ENCODE results near the gene ZNF579. TPM values are rescaled to one million over a fixed set of nuclear protein-coding genes. Genes with fewer than 3 reads are reported as not detected.
"Not testable (repeated sequence)": the region's sequence is repeated elsewhere in the genome, so short reads cannot be mapped to it uniquely, and the experiment has no call there.

ZNF579 gene
- total RNA-seq, 1 donor from 2014 or later = 1.6 TPM

DNA sequence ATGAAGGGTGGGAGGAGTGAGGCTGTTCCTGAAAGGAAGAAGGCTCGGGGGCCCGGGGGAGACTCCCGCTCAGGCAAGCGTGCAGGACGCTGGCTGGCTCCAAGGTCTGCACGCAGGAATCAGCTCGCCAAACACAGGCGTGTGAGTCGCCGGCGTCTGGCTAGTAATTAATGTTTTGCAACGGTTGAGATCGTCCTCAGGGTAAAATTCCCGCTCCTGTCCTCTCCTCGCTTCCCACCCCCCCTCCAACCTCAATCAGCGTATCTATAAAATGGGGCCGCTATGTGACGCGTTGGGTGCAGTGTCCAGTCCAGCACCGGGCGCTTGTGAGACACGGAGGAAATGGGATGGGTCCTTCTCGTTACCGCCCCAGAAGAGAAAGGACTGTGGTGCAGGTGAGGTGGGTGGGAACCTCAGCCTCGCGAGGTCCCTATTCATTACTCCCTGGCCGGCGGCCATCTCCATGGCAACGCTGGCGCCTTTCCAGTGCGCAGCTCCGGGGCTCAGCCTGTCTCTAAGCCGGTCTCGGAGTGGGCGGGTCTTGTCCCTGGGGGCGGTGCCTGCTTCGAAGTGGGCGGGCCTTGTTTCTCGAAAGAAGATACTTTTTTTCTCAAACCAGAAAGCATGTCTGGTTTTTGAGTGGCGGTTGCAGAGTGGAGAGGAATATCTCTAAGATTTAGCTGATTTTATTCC, 6.5 kb upstream of the ZNF579 start:
- peaks cover 2 to 5% (median 3%) of the 10 kb centered on the region in 3 donors for H3K36me3 ChIP-seq (ENCODE audit: control insufficient read depth in 3 of 3, insufficient read depth in 3 of 3, low read length in 3 of 3)
- no peak overlapping the region for H3K27ac ChIP-seq (ENCODE audit: low read depth, low read length)
- no peaks in the 10 kb centered on the region for H3K9me3 ChIP-seq (ENCODE audit: control insufficient read depth in 3 of 3, low read length in 3 of 3)
- H3K27me3 ChIP-seq (ENCODE audit: control insufficient read depth in 3 of 3, insufficient read depth in 3 of 3, low read length in 3 of 3) = peaks cover 2 to 19% (median 16%) of the 10 kb centered on the region in 3 donors
- H3K9ac ChIP-seq (ENCODE audit: low read depth in 1 of 3, low read length in 3 of 3) = peak overlapping the region in 1 of 3 donors; percentile 40
- H3K4me1 ChIP-seq (ENCODE audit: control insufficient read depth in 3 of 3, insufficient read depth in 3 of 3, low read length in 3 of 3) = peaks cover 16 to 18% (median 16%) of the 10 kb centered on the region in 3 donors
- peak overlapping the region; percentile 33 to 68 (median 54) for H3K4me3 ChIP-seq (ENCODE audit: low read length in 3 of 3)

DNA sequence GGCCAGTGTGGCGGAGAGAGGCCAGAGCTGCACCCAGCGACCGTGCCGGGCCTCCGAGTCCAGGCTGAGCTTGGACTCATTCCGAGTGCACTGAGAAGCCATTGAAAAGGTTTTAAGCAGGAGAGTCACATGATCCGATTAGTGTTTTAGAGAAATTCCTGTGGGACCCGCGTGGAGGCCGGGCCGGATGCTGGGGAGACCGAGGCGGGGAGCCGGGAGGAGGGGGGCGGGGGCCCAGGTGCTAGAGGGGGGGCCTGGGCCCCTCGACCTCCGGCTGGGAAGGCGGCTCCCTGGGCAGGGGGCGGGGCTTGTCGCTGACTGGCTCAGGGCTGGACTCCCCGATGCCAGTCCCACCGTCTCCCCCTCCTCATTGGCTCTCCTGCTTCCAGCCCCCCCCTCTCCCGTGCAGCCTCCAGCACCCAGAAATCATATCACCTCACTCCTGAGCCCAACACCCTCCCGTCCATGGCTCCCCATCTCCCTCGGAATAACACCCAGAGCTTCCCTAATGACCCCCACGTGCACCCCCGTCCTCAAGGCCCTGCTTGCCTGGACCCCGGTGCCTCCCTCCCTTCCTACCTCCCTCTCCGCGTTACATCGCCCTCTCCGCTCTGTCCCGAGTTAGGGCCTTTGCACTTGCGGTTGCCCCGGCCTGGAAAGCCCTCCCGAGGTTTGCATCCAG, 5.2 kb upstream of the ZNF579 start:
- Histone ChIP-seq H3K36me3 (ENCODE audit: control insufficient read depth in 3 of 3, insufficient read depth in 3 of 3, low read length in 3 of 3) (no peaks in the 10 kb centered on the region), H3K4me1 (ENCODE audit: control insufficient read depth in 3 of 3, insufficient read depth in 3 of 3, low read length in 3 of 3) (peaks cover 24 to 29% (median 28%) of the 10 kb centered on the region in 3 donors), H3K27me3 (ENCODE audit: control insufficient read depth in 3 of 3, insufficient read depth in 3 of 3, low read length in 3 of 3) (peaks cover 2 to 19% (median 16%) of the 10 kb centered on the region in 3 donors), H3K27ac (ENCODE audit: low read depth, low read length) (peak overlapping the region; percentile 7), H3K4me3 (ENCODE audit: low read length in 3 of 3) (peak overlapping the region; percentile 49 to 62 (median 56)), H3K9me3 (ENCODE audit: control insufficient read depth in 3 of 3, low read length in 3 of 3) (no peaks in the 10 kb centered on the region), H3K9ac (ENCODE audit: low read depth in 1 of 3, low read length in 3 of 3) (peak overlapping the region in 1 of 3 donors; percentile 57)

DNA sequence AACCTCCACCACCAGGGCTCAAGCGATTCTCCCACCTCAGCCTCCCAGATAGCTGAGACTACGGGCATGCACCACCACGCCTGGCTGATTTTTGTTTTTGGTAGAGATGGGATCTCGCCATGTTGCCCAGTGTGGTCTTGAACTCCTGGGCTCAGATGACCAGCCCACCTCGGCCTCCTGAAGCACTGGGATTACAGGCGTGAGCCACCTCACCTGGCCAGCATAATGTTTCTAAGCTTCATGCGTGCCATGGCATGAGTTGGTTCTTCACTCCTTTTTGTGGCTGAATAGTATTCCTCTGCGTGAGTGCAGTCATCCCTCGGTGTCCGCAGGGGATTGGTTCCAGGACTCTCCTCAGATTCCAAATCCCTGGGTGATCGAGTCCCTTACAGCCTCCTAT, 4.2 kb upstream of the ZNF579 start:
- no peaks in the 10 kb centered on the region for H3K36me3 ChIP-seq (ENCODE audit: control insufficient read depth in 3 of 3, insufficient read depth in 3 of 3, low read length in 3 of 3)
- H3K9ac ChIP-seq (ENCODE audit: low read depth in 1 of 3, low read length in 3 of 3) = no peak overlapping the region
- H3K4me1 ChIP-seq (ENCODE audit: control insufficient read depth in 3 of 3, insufficient read depth in 3 of 3, low read length in 3 of 3) = peaks cover 24 to 30% (median 28%) of the 10 kb centered on the region in 3 donors
- H3K9me3 ChIP-seq (ENCODE audit: control insufficient read depth in 3 of 3, low read length in 3 of 3) = no peaks in the 10 kb centered on the region
- no peak overlapping the region for H3K4me3 ChIP-seq (ENCODE audit: low read length in 3 of 3)
- H3K27ac ChIP-seq (ENCODE audit: low read depth, low read length) = no peak overlapping the region
- peaks cover 2 to 19% (median 16%) of the 10 kb centered on the region in 3 donors for H3K27me3 ChIP-seq (ENCODE audit: control insufficient read depth in 3 of 3, insufficient read depth in 3 of 3, low read length in 3 of 3)

DNA sequence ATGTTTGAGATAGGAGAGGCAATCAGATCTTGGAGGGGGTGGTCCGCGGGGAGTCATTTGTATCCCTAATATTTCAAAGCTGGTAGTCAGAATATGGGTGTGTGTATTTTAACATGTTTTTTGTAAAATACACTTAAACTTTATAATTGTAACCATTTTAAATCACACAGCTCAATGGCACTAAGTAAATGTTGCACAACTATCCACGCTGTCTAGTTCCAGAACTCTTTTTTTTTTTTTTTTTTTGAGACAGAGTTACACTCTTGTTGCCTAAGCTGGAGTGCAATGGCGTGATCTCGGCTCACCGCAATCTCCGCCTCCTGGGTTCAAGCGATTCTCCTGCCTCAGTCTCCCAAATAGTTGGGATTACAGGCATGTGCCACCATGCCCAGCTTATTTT, 3.2 kb upstream of the ZNF579 start:
- not testable (repeated sequence) for H3K9ac ChIP-seq (ENCODE audit: low read depth in 1 of 3, low read length in 3 of 3)

DNA sequence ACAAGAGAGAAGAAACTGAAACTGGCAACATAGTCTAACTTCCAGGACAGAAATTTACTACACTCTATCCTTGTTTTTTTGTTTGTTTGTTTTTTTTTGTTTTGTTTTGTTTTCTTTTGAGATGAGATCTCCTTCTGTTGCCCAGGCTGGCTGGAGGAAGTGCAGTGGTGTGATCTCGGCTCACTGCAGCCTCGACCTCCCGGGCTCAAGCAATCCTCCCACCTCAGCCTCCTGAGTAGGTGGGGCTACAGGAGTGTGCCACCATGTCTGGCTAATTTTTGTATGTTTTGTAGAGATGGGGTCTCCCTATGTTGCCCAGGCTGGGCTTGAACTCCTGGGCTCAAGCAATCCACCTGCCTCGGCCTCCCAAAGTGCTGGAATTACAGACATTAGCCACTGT, 1.6 kb upstream of the ZNF579 start:
- not testable (repeated sequence) for H3K9ac ChIP-seq (ENCODE audit: low read depth in 1 of 3, low read length in 3 of 3); H3K4me3 ChIP-seq (ENCODE audit: low read length in 3 of 3); H3K27ac ChIP-seq (ENCODE audit: low read depth, low read length); H3K36me3 ChIP-seq (ENCODE audit: control insufficient read depth in 3 of 3, insufficient read depth in 3 of 3, low read length in 3 of 3); H3K9me3 ChIP-seq (ENCODE audit: control insufficient read depth in 3 of 3, low read length in 3 of 3)
- peaks cover 2 to 18% (median 16%) of the 10 kb centered on the region in 3 donors for H3K27me3 ChIP-seq (ENCODE audit: control insufficient read depth in 3 of 3, insufficient read depth in 3 of 3, low read length in 3 of 3)
- H3K4me1 ChIP-seq (ENCODE audit: control insufficient read depth in 3 of 3, insufficient read depth in 3 of 3, low read length in 3 of 3) = peaks cover 26 to 33% (median 29%) of the 10 kb centered on the region in 3 donors

More for the DNA sequence above, 3.2 kb upstream of the ZNF579 start:
- Histone ChIP-seq H3K27me3 (ENCODE audit: control insufficient read depth in 3 of 3, insufficient read depth in 3 of 3, low read length in 3 of 3) (peaks cover 2 to 19% (median 16%) of the 10 kb centered on the region in 3 donors), H3K4me1 (ENCODE audit: control insufficient read depth in 3 of 3, insufficient read depth in 3 of 3, low read length in 3 of 3) (peaks cover 28 to 36% (median 30%) of the 10 kb centered on the region in 3 donors)
- not testable (repeated sequence) for H3K27ac ChIP-seq (ENCODE audit: low read depth, low read length); H3K4me3 ChIP-seq (ENCODE audit: low read length in 3 of 3); H3K36me3 ChIP-seq (ENCODE audit: control insufficient read depth in 3 of 3, insufficient read depth in 3 of 3, low read length in 3 of 3); H3K9me3 ChIP-seq (ENCODE audit: control insufficient read depth in 3 of 3, low read length in 3 of 3)

DNA sequence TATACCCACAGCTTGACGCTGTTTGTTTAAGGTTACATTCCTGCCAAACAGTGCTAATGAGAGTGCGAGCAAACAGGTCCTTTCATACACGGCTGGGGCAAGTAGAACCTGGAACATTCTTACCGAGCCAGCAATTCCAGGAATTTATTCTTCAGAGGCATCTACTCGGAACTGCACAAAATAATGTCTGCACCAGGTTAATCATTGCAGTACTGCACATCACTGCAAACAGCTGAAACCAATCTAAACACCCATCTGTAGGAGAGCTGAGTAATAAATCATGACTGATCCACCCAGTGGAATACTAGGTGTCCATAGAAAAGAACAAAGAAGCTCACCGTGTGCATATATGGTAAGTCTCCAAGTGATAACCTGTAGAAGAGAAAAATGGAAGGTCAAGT, 1.2 kb upstream of the ZNF579 start:
- Histone ChIP-seq H3K27ac (ENCODE audit: low read depth, low read length) (no peak overlapping the region), H3K9ac (ENCODE audit: low read depth in 1 of 3, low read length in 3 of 3) (no peak overlapping the region), H3K4me3 (ENCODE audit: low read length in 3 of 3) (peak overlapping the region in 1 of 3 donors; percentile 85)

DNA sequence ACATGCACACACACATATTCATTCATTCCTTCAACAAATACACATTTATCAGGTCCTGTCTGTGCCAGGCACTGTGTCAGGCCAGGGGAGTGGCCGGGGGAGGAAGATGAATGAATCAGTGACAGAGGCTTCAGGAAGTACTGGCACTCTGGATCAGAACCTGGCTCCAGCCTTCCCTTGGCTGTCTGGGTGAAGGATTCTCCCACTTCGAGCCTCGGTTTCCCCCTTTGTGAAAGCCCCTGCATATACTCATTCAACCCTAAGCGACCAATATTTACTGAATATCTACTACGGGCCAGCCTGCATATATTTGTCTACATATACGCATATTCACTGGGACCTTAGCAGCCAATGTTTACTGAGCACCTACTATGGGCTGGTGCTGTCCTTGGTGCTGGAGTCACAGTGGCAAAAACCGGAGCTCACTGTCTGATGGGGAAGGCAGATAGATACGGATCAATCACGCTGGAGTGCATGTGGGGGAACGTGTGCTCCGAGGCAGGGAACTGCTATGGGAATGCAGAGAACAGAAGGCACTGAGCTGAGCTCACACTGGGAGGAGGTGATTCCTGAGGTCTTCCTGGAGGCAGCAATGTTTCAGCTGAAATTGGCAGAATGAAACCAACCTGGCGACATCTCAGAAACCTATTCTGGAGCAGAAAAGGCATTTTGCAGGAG, 636 bp upstream of the ZNF579 start:
- H3K9ac ChIP-seq (ENCODE audit: low read depth in 1 of 3, low read length in 3 of 3) = peak overlapping the region; percentile 87 to 91 (median 87)
- H3K27ac ChIP-seq (ENCODE audit: low read depth, low read length) = peak overlapping the region; percentile 95
- H3K4me1 ChIP-seq (ENCODE audit: control insufficient read depth in 3 of 3, insufficient read depth in 3 of 3, low read length in 3 of 3) = peaks cover 18 to 25% (median 21%) of the 10 kb centered on the region in 3 donors
- peak overlapping the region; percentile 85 to 87 (median 86) for H3K4me3 ChIP-seq (ENCODE audit: low read length in 3 of 3)
- peaks cover 2 to 14% (median 10%) of the 10 kb centered on the region in 3 donors for H3K27me3 ChIP-seq (ENCODE audit: control insufficient read depth in 3 of 3, insufficient read depth in 3 of 3, low read length in 3 of 3)
- no peaks in the 10 kb centered on the region for H3K9me3 ChIP-seq (ENCODE audit: control insufficient read depth in 3 of 3, low read length in 3 of 3)
- H3K36me3 ChIP-seq (ENCODE audit: control insufficient read depth in 3 of 3, insufficient read depth in 3 of 3, low read length in 3 of 3) = peaks cover 0 to 12% (median 6%) of the 10 kb centered on the region in 3 donors

More for the DNA sequence above, 1.2 kb upstream of the ZNF579 start:
- Histone ChIP-seq H3K36me3 (ENCODE audit: control insufficient read depth in 3 of 3, insufficient read depth in 3 of 3, low read length in 3 of 3) (peaks cover 0 to 11% (median 4%) of the 10 kb centered on the region in 3 donors), H3K4me1 (ENCODE audit: control insufficient read depth in 3 of 3, insufficient read depth in 3 of 3, low read length in 3 of 3) (peaks cover 21 to 28% (median 24%) of the 10 kb centered on the region in 3 donors), H3K27me3 (ENCODE audit: control insufficient read depth in 3 of 3, insufficient read depth in 3 of 3, low read length in 3 of 3) (peaks cover 2 to 15% (median 14%) of the 10 kb centered on the region in 3 donors), H3K9me3 (ENCODE audit: control insufficient read depth in 3 of 3, low read length in 3 of 3) (no peaks in the 10 kb centered on the region)

DNA sequence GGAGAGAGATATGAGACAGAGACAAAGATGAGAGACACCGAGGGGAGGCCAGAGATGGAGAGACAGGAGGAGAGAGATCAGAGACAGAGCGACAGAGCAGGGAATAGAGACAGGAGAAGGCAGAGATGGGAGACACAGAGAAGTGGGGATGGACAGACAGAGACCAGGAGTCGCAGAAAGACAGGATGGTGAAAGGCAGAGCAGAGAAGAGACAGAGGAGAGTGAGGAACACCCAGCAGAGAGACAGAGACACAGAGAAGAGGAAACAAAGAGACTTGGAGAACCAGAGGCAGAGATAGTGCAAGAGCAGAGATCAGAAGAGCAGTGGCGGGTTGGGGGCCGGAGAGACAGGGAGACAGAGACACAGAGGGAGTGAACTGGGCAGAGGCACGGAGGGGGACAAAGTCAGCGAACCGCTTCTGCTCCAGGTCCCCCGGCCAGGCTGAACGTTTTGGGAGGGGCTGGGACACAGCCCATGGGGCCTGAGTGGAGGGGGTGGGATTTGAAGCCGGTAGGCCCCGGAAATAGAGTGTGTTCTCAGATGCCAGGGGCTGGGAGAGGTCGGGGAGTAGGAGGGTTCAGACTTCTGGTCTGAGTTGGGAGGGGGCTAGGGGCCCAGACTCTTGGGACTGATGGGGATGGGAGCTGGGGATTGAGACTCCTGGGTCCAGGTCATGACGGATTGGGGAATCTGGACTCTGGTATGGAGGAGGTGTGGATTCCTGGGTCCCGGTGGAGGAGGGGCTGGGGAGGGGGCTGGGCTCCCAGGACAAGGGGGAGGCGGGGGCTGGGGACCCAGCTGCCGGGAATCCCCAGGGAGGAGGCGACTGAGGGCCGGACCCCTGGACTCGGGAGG, 654 bp downstream of the ZNF579 start:
- peak overlapping the region; percentile 85 to 87 (median 86) for H3K4me3 ChIP-seq (ENCODE audit: low read length in 3 of 3)
- peak overlapping the region; percentile 90 to 94 (median 91) for H3K9ac ChIP-seq (ENCODE audit: low read depth in 1 of 3, low read length in 3 of 3)

More for the DNA sequence above, 654 bp downstream of the ZNF579 start:
- peak overlapping the region; percentile 95 for H3K27ac ChIP-seq (ENCODE audit: low read depth, low read length)
- no peaks in the 10 kb centered on the region for H3K9me3 ChIP-seq (ENCODE audit: control insufficient read depth in 3 of 3, low read length in 3 of 3)
- H3K36me3 ChIP-seq (ENCODE audit: control insufficient read depth in 3 of 3, insufficient read depth in 3 of 3, low read length in 3 of 3) = peaks cover 0 to 12% (median 6%) of the 10 kb centered on the region in 3 donors
- H3K4me1 ChIP-seq (ENCODE audit: control insufficient read depth in 3 of 3, insufficient read depth in 3 of 3, low read length in 3 of 3) = peaks cover 12 to 20% (median 13%) of the 10 kb centered on the region in 3 donors
- peaks cover 0 to 5% (median 3%) of the 10 kb centered on the region in 3 donors for H3K27me3 ChIP-seq (ENCODE audit: control insufficient read depth in 3 of 3, insufficient read depth in 3 of 3, low read length in 3 of 3)
